ENCODE measurements around the gene FUS.

GRCh38 chr16:31130899-31131298, 49.0 kb upstream of the FUS start:
- TF ChIP-seq CTCF (IDR thresholded peaks at IDR 0.05) (no peak), POLR2A (IDR thresholded peaks at IDR 0.05) (no peak)

Measured in adrenal gland (tissue), 5 donors.